Activated naive CD8-positive, alpha-beta T cell treated with anti-CD3 and anti-CD28 coated beads, Interleukin-2, amount 50 U/mL, for 24 hours (primary cell): ENCODE measurements around the gene ICE2.
A peak's percentile ranks its signal among the peaks of the same experiment; 100 is the strongest.
"Not testable (repeated sequence)": the region's sequence is repeated elsewhere in the genome, so short reads cannot be mapped to it uniquely, and the experiment has no call there.

Source experiments
- ATAC-seq: fragments of 150-1000 bp; cut with Tn5 transposase; one replicate; pipeline ENCODE4 v1.10.0; 2021
- DNase-seq: peaks from one replicate; pipeline ENCODE4 v3.0.0; 2021
- H3K27ac Mint-ChIP-seq: one replicate; pipeline ENCODE4 v1.8.0; 2021; ENCODE audit warnings: mild to moderate bottlenecking, mixed read lengths
- H3K27me3 Mint-ChIP-seq: one replicate; pipeline ENCODE4 v1.8.0; 2021; ENCODE audit warnings: mixed read lengths
- H3K36me3 Mint-ChIP-seq: one replicate; pipeline ENCODE4 v1.8.0; 2021; ENCODE audit warnings: low read depth, mixed read lengths
- H3K4me1 Mint-ChIP-seq: one replicate; pipeline ENCODE4 v1.8.0; 2021; ENCODE audit warnings: mixed read lengths
- H3K4me3 Mint-ChIP-seq: one replicate; pipeline ENCODE4 v1.8.0; 2021; ENCODE audit warnings: mild to moderate bottlenecking, moderate library complexity, mixed read lengths
- H3K9me3 Mint-ChIP-seq: one replicate; pipeline ENCODE4 v1.8.0; 2021; ENCODE audit warnings: mixed read lengths

ICE2 gene

DNA sequence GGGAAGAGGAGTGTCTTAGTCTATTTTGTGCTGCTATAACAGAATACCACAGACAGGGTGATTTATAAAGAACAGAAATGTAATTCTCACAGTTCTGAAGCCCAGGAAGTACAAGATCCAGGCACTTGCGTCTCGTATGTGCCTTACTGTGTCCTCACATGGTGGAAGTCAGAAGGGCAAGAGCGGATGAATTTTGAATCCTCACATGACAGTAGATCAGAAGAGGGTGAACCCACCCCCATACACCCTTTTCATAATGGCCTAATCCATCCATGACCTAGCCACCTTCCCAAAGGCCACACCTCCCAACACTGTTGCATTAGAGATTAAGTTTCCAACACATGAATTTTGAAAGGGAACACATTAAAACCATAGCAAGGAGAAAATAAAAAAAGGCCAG is 62.5 kb downstream of the ICE2 start:
- Mint-ChIP-seq H3K9me3 (no peaks in the 10 kb centered on the region), H3K27me3 (no peaks in the 10 kb centered on the region), H3K4me3 (no peak overlapping the region), H3K4me1 (peaks cover 1% of the 10 kb centered on the region), H3K27ac (no peak overlapping the region), H3K36me3 (peaks cover 9% of the 10 kb centered on the region)
- ATAC-seq (no peak), DNase-seq (no peak)

DNA sequence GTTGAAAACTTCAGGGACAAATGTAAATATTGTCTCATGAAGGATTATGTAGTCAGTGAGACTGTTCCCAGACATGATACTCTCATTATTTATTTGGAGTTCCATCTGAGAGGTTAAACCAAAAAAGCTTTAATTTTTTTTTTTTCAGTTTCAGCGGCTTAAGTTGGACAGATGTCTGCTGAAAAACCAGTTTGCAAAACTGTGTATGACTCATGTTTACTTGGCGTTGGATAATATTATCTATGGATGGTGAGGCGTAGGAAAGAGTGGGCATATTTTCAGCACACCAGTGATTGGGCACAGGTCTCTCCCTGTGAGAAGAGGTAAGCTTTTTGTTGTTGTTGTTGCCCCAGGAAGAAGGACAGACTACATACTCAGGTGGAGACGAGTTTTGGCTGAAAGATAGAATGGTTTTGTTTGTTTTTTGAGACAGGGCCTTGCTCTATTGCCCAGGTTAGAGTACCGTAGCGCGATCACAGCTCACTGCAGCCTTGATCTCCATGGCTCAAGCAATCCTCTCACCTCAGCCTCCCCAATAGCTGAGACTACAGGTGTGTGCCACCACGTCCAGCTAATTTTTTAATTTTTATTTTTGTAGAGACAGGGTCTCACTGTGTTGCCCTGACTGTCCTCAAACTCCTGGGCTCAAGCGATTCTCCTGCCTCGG is 64.8 kb downstream of the ICE2 start:
- Mint-ChIP-seq H3K36me3 (no peaks in the 10 kb centered on the region), H3K27me3 (no peaks in the 10 kb centered on the region), H3K27ac (no peak overlapping the region), H3K4me1 (peaks cover 1% of the 10 kb centered on the region), H3K9me3 (no peaks in the 10 kb centered on the region), H3K4me3 (no peak overlapping the region)
- DNase-seq = no peak
- no peak for ATAC-seq

DNA sequence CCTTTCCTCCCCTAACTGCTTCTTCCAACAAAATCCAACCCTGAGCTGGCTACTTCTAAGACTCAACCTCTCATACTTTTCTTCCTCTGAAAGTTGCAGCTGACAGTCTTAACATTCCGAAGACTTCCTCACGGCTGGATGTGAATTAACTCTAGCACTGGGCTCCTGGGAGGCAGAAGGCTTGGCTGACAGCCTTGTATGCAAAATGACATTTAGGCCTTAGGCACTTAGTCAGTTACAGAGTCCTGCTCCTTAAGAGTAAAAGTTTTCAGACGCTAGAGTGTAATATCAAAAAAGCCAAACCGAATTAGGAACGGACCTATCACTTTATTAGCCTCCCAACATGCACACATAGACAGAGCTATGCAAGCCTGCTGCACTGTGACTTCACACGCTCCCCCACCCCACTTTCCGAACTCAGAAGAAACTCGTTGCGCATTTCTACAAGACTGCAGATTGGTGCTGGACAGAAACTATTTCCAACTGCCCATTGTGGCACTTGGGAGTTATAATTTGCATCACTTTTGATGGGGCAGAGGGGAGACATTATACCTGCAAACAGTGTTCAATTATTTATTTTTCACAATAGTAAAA is 65.6 kb downstream of the ICE2 start:
- ATAC-seq = no peak
- Mint-ChIP-seq H3K27me3 (no peaks in the 10 kb centered on the region), H3K27ac (no peak overlapping the region), H3K4me3 (no peak overlapping the region), H3K4me1 (peaks cover 6% of the 10 kb centered on the region), H3K36me3 (no peaks in the 10 kb centered on the region), H3K9me3 (no peaks in the 10 kb centered on the region)
- no peak for DNase-seq

DNA sequence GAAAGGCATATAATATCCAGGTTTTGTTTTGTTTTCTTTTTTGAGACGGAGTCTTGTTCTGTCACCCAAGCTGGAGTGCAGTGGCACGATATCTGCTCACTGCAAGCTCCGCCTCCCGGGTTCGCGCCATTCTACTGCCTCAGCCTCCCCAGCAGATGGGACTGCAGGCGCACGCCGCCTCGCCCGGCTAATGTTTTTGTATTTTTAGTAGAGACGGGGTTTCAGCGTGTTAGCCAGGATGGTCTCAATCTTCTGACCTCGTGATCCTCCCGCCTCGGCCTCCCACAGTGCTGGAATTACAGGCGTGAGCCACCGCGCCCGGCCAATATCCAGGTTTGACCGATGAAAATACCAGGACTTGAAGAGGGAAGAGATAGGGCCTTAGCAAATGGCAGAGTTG is 66.1 kb downstream of the ICE2 start:
- peaks cover 10% of the 10 kb centered on the region for H3K4me1 Mint-ChIP-seq
- H3K9me3 Mint-ChIP-seq, H3K4me3 Mint-ChIP-seq, DNase-seq, H3K36me3 Mint-ChIP-seq, H3K27me3 Mint-ChIP-seq, H3K27ac Mint-ChIP-seq, ATAC-seq: not testable (repeated sequence)

DNA sequence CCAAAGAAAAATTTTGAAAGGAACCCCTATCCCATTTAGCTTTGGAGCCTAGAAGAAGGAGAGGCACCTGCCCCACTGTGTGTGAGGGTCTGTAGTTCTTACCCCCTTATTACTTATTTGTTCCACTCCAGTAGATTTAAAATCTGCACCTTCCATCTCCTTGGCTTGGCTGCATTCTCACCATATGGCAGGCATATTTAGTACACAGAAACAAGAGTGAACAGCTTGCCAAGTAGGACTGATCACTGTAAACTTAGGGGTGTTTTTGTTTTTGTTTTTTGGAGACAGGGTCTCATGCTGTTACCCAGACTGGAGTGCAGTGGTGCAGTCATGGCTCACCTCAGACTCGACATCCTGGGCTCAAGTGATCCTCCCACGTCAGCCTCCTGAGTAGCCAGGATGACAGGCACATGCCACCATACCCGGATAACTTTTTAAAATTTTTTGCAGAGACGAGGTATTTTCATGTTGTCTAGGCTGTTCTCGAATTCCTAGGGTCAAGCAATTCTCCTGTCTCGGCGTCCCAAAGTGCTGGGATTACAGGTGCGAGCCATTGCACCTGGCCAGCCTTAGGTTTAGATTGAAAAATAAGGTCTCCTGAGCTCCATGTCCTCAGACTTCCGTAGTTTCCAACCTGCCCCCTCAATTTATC is 67.0 kb downstream of the ICE2 start:
- Mint-ChIP-seq H3K4me1 (peaks cover 15% of the 10 kb centered on the region), H3K36me3 (no peaks in the 10 kb centered on the region), H3K9me3 (no peaks in the 10 kb centered on the region), H3K27ac (no peak overlapping the region), H3K27me3 (no peaks in the 10 kb centered on the region), H3K4me3 (no peak overlapping the region)
- DNase-seq (no peak), ATAC-seq (no peak)

DNA sequence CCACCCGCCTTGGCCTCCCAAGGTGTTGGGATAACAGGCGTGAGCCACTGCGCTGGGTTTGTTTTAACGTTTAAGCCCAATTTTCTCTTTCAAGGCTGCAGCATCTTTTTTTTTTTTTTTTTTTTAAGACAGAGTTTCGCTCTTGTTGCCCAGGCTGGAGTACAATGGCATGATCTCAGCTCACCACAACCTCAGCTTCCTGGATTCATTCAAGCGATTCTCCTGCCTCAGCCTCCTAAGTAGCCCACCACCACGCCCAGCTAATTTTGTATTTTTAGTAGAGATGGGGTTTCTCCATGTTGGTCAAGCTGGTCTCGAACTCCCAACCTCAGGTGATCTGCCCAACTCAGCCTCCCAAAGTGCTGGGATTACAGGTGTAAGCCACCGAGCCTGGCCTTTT is 68.6 kb downstream of the ICE2 start:
- H3K9me3 Mint-ChIP-seq, H3K4me3 Mint-ChIP-seq, DNase-seq, ATAC-seq, H3K27ac Mint-ChIP-seq, H3K36me3 Mint-ChIP-seq, H3K27me3 Mint-ChIP-seq: not testable (repeated sequence)
- peaks cover 19% of the 10 kb centered on the region for H3K4me1 Mint-ChIP-seq

DNA sequence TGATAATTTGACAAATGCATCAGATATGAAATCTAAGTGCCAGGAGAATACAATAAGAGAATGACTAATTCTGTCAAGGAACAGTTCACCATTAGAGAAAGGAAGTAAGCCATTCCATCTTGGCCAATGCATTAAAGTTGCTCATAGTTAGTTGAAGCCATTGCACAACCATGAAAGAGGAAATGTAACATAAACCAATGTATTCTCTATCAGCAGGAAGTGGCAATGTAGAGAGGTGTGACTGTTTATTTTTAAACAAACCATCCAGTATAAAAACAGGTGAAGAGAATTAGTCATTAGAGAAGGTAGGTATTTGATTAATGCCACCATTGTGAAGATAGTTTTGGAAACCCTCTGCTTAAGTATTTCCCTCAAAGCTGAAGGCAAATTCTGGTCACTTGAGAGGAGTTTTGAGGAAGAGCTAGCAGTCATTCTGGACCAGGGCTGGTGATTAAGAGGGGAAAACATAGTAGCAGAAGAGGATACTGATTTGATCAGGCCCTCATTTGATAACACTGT is 70.4 kb downstream of the ICE2 start:
- Mint-ChIP-seq H3K4me1 (peaks cover 18% of the 10 kb centered on the region), H3K9me3 (no peaks in the 10 kb centered on the region), H3K27ac (no peak overlapping the region), H3K36me3 (no peaks in the 10 kb centered on the region), H3K4me3 (no peak overlapping the region), H3K27me3 (no peaks in the 10 kb centered on the region)
- ATAC-seq (no peak), DNase-seq (no peak)

DNA sequence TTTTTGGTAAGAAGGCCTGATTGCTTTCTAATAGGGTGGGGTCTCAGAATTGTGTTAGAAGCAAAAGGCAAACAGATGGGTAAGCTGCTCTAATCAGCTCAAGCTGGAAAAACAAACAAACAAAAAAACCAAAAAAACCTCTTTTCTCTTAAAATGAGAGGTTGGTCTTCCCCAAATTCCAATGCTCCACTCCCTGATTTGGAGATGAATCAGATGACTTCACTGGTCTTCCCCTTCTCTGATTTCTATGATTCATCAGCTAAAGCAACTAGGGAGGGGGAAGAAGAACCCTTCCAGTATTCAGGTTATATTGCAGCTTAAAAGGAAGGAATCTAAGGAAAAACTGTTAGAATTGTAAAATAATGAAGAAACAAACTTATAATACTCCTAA is 71.5 kb downstream of the ICE2 start:
- Mint-ChIP-seq H3K27me3 (no peaks in the 10 kb centered on the region), H3K9me3 (no peaks in the 10 kb centered on the region), H3K4me3 (no peak overlapping the region), H3K4me1 (peaks cover 18% of the 10 kb centered on the region), H3K36me3 (no peaks in the 10 kb centered on the region), H3K27ac (no peak overlapping the region)
- ATAC-seq (no peak), DNase-seq (no peak)

DNA sequence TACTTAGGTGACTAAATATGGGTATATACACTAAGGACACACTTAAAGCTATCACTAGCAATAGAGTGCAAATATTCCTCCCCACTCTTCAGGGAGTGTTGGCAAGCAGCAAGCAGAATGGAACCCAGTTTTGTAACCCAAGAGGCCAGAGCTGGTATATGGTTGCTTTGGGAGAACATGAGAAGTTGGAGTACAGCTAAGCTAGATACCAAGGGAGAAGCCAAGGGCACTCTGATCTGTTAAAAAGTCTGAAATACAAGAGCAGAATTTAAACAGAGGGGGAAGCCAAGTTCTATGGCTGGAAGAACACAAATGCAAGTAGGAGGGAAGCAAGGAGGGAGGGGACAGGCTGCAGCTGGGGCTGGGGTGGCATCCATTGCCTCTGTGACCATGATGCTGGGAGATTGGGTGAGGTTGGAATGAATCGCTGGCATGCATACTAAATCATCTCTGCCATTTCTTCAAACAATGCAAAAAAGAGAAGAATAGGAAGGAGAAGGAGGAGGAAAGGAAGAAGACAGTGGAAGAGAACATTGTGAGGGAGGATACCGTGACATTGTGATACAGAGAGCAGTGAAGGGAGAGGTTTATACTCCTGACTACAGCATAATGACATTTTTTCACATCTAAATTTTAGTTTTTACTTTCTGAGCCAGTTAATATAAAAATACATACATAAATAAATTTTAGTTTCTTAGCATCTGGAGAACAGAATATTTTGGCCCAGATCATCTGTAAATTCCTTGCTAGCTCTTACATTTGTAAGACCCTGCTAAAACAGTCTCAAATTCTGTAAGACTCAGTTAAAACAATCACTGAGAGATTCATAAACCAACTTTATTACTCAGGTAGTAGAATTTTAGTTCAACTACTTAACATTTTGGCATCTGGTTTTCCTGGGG is 72.2 kb downstream of the ICE2 start:
- no peaks in the 10 kb centered on the region for H3K9me3 Mint-ChIP-seq
- H3K27ac Mint-ChIP-seq = peak overlapping the region; percentile 53
- no peak for ATAC-seq
- H3K4me1 Mint-ChIP-seq = peaks cover 18% of the 10 kb centered on the region
- no peak overlapping the region for H3K4me3 Mint-ChIP-seq
- H3K36me3 Mint-ChIP-seq = no peaks in the 10 kb centered on the region
- H3K27me3 Mint-ChIP-seq = no peaks in the 10 kb centered on the region
- DNase-seq = no peak

DNA sequence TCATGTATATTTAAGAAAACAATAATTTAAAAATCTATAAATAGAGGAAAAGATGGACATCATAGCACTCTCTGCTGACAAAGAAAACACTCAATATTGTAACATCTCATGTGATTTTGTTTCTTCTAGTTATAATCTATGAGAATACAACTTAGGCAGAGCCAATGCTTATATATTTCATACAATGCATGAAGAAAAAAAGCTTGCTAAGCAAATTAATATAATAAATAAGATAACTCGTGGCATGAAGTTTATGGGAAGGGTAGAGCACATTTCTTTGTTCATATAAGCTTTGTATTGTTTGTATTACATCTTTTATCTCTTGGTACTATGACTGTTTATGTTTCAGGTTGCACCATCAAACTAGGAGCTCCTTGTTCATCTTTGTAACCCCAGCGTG is 73.5 kb downstream of the ICE2 start:
- DNase-seq (no peak), ATAC-seq (no peak)
- Mint-ChIP-seq H3K4me3 (no peak overlapping the region), H3K27ac (no peak overlapping the region), H3K36me3 (no peaks in the 10 kb centered on the region), H3K4me1 (peaks cover 18% of the 10 kb centered on the region), H3K27me3 (no peaks in the 10 kb centered on the region), H3K9me3 (no peaks in the 10 kb centered on the region)

DNA sequence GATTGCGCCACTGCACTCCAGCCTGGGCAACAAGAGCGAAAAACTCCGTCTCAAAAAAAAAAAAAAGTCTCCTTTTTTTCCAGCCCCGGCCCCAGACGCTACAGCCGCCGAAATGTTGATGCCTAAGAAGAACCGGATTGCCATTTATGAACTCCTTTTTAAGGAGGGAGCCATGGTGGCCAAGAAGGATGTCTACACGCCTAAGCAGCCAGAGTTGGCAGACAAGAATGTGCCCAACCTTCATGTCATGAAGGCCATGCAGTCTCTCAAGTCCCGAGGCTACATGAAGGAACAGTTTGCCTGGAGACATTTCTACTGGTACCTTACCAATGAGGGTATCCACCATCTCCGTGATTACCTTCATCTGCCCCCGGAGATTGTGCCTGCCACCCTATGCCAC is 74.6 kb downstream of the ICE2 start:
- not testable (repeated sequence) for H3K4me3 Mint-ChIP-seq, ATAC-seq, H3K27me3 Mint-ChIP-seq, H3K9me3 Mint-ChIP-seq, DNase-seq, H3K27ac Mint-ChIP-seq, H3K36me3 Mint-ChIP-seq
- H3K4me1 Mint-ChIP-seq = peaks cover 19% of the 10 kb centered on the region

DNA sequence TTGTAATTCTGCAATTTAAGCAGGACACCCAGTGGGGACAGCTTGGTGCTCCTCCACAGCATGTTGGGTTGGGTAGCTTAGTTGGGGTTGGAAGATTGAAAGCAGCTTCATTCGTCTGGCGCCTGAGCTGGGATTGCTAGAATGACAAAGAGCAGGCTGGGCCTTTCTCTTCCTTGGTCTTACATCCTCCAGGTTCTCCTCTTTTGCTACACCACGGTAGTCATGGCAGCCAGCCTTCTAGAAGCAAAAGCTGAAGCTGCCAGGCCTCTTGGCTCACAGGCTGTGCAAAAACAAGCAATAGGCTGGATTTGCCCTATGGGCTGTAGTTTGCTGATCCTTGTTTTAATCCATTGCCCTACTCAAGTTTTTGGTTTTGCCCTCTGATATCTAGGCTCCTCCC is 78.0 kb downstream of the ICE2 start:
- no peak for DNase-seq
- H3K9me3 Mint-ChIP-seq = no peaks in the 10 kb centered on the region
- no peak for ATAC-seq
- peaks cover 7% of the 10 kb centered on the region for H3K36me3 Mint-ChIP-seq
- no peak overlapping the region for H3K4me3 Mint-ChIP-seq
- H3K4me1 Mint-ChIP-seq = peaks cover 26% of the 10 kb centered on the region
- H3K27ac Mint-ChIP-seq = no peak overlapping the region
- H3K27me3 Mint-ChIP-seq = peaks cover 5% of the 10 kb centered on the region

DNA sequence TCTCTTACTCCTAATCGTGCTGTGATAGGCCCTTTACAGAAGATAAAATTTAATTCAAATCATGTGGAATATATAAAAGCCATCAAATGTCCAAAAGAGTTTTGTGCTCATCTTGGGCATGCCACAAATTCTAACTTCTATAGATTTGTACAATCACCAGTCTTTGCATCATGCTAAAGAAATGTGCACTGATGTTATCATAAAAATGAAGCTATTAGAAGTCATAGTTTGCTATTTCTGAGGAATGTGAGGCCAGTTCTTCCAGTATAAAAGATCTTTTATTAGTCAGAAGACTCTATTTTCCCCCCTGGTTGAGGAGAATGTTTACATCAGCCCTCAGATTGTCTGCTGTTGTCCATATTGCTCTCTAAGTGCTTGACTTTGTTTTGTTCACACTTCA is 79.0 kb downstream of the ICE2 start:
- DNase-seq = no peak
- ATAC-seq = no peak
- no peak overlapping the region for H3K27ac Mint-ChIP-seq
- H3K9me3 Mint-ChIP-seq = no peaks in the 10 kb centered on the region
- peaks cover 13% of the 10 kb centered on the region for H3K36me3 Mint-ChIP-seq
- H3K4me1 Mint-ChIP-seq = peaks cover 35% of the 10 kb centered on the region
- H3K4me3 Mint-ChIP-seq = no peak overlapping the region
- H3K27me3 Mint-ChIP-seq = peaks cover 5% of the 10 kb centered on the region

DNA sequence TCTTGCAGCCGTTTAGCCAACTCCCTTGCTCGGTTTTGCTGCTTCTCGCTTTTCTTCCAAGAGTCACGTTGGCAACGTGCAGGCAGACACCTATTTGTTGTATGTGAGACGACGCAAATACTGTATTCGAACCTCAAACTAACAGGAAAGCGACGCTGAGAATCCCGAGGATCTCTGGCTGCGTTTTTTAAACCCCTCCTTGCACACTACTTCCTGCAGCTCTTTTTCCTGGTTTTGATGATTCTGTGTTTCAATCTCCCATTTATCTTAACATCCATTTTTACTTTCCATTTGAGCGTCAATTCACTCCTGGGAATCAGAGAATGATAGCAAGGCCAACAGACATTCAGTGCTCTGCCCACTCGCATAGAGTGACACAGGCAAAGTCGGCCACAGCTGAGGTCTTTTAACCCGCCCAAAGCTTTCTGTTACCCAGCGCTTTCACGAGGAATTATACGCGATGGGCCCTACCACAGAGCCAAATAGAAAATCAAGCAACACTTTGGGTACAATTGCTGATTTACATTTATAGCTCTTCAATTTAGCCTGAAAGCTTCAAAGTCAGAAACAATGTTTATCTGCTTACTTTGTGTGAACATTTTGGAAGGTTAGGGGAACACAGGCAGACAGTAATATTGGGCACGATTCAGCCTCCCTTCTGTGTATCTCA is 79.6 kb downstream of the ICE2 start:
- Mint-ChIP-seq H3K4me1 (peaks cover 35% of the 10 kb centered on the region), H3K27me3 (peaks cover 5% of the 10 kb centered on the region), H3K4me3 (peak overlapping the region; percentile 73), H3K27ac (peak overlapping the region; percentile 57), H3K9me3 (no peaks in the 10 kb centered on the region), H3K36me3 (peaks cover 17% of the 10 kb centered on the region)
- ATAC-seq = no peak
- no peak for DNase-seq
